SK-N-SH (cell line): ENCODE data around the gene LRP1-AS. TPM values are rescaled to one million over a fixed set of nuclear protein-coding genes. Genes with fewer than 3 reads are reported as not detected.

Source experiments
- CTCF ChIA-PET: fragments of 300-600, 350-600 bp; formaldehyde crosslinking; extraction: SDS; loops from one replicate; lab custom pipeline; 2021; lab: Yijun Ruan, JAX
- POLR2A ChIA-PET: fragments of 350-600 bp; sonication (Branson Sonifier 250); formaldehyde crosslinking; extraction: SDS; loops from one replicate; lab custom pipeline; 2020; ENCODE audit warnings: antibody characterized with exemption, inconsistent platforms; lab: Yijun Ruan, JAX
- DNase-seq: peaks from one replicate; pipeline ENCODE4 v3.0.0; 2012
- H2AFZ ChIP-seq: fragments of 200-600 bp; sonication (generic); 2 replicates; pipeline ENCODE4 v1.8.1; 2016; ENCODE audit warnings: antibody characterized with exemption, mild to moderate bottlenecking, low read depth
- H3F3A ChIP-seq: fragments of 200-600 bp; sonication (generic); replicated peaks from 2 replicates; pipeline ENCODE3; 2016; ENCODE audit warnings: antibody characterized with exemption, mild to moderate bottlenecking; ENCODE audit not compliant: insufficient read depth
- H3K27ac ChIP-seq, 2 experiments: fragments of 200-500 bp in 1 of 2; fragments of 200-600 bp in 1 of 2; sonication (Bioruptor generic) in 1 of 2; sonication (generic), shearing (Covaris generic) in 1 of 2; 2 replicates each; pipeline versions ENCODE4 v1.5.1 to v1.6.1; 2014 to 2016; ENCODE audit warnings: low read depth in 2 of 2, inconsistent platforms in 1 of 2, low read length in 1 of 2, mild to moderate bottlenecking in 1 of 2, mixed read lengths in 1 of 2
- H3K27me3 ChIP-seq: fragments of 200-600 bp; sonication (generic), shearing (Covaris generic); 2 replicates; pipeline ENCODE4 v1.6.1; 2016; ENCODE audit warnings: mixed run types; ENCODE audit not compliant: insufficient read depth
- H3K36me3 ChIP-seq, 2 experiments: fragments of 200-500 bp in 1 of 2; fragments of 200-600 bp in 1 of 2; sonication (Bioruptor generic) in 1 of 2; sonication (generic) in 1 of 2; replicated peaks in 1 of 2; 2 replicates each; pipeline versions ENCODE3 to v1.5.1; 2014 to 2016; ENCODE audit warnings: low read length in 1 of 2, mild to moderate bottlenecking in 1 of 2; ENCODE audit not compliant: insufficient read depth in 2 of 2, control insufficient read depth in 1 of 2
- H3K4me1 ChIP-seq, 2 experiments: fragments of 200-500 bp in 1 of 2; fragments of 200-600 bp in 1 of 2; sonication (Bioruptor generic) in 1 of 2; sonication (generic), shearing (Covaris generic) in 1 of 2; 2 replicates each; pipeline versions ENCODE4 v1.5.1 to v1.6.1; 2014 to 2016; ENCODE audit warnings: low read depth in 1 of 2, low read length in 1 of 2, mixed run types in 1 of 2; ENCODE audit not compliant: insufficient read depth in 2 of 2, control insufficient read depth in 1 of 2
- H3K4me2 ChIP-seq: fragments of 200-600 bp; sonication (generic), shearing (Covaris generic); 2 replicates; pipeline ENCODE4 v1.6.1; 2017; ENCODE audit warnings: mixed run types
- H3K4me3 ChIP-seq, 2 experiments: fragments of 200-500 bp in 1 of 2; fragments of 200-600 bp in 1 of 2; sonication (Bioruptor generic) in 1 of 2; sonication (generic), shearing (Covaris generic) in 1 of 2; 2 replicates each; pipeline versions ENCODE4 v1.5.1 to v1.8.1; 2014 to 2016; ENCODE audit warnings: low read depth in 2 of 2, inconsistent platforms in 1 of 2, low read length in 1 of 2, mild to moderate bottlenecking in 1 of 2, mixed read lengths in 1 of 2, moderate library complexity in 1 of 2
- H3K79me2 ChIP-seq: fragments of 200-600 bp; sonication (generic); 2 replicates; pipeline ENCODE4 v1.8.1; 2017; ENCODE audit warnings: mild to moderate bottlenecking; ENCODE audit not compliant: insufficient read depth
- H3K9ac ChIP-seq: fragments of 200-600 bp; sonication (generic); 2 replicates; pipeline ENCODE4 v1.6.1; 2017; ENCODE audit warnings: mixed run types
- H3K9me2 ChIP-seq: fragments of 200-600 bp; sonication (generic); 2 replicates; pipeline ENCODE4 v1.6.1; 2017; ENCODE audit warnings: mixed run types
- H3K9me3 ChIP-seq: fragments of 200-600 bp; sonication (generic); 2 replicates; pipeline ENCODE4 v1.6.1; 2017; ENCODE audit warnings: mixed run types, mild to moderate bottlenecking, moderate library complexity
- H4K20me1 ChIP-seq: fragments of 200-600 bp; sonication (generic); 2 replicates; pipeline ENCODE4 v1.6.1; 2017; ENCODE audit warnings: mild to moderate bottlenecking, mixed run types; ENCODE audit not compliant: insufficient read depth
- CTCF ChIP-seq: fragments of 200-600 bp; sonication (generic); IDR thresholded peaks from 2 replicates; pipeline ENCODE4 v1.6.1; 2017; ENCODE audit warnings: antibody characterized with exemption, mild to moderate bottlenecking, moderate library complexity
- FOSL2 ChIP-seq: IDR thresholded peaks from 2 replicates; pipeline ENCODE4 v1.4.0; 2012; ENCODE audit warnings: low read depth, mild to moderate bottlenecking, moderate library complexity, borderline replicate concordance
- IRF3 ChIP-seq: fragments of 150-350 bp; IDR thresholded peaks from 2 replicates; pipeline ENCODE4 v1.6.1; 2016; ENCODE audit warnings: mild to moderate bottlenecking, low read depth, low read length
- MAX ChIP-seq: IDR thresholded peaks from 2 replicates; pipeline ENCODE4 v1.4.0; 2012; ENCODE audit warnings: low read depth
- RXRA ChIP-seq: IDR thresholded peaks from 2 replicates; pipeline ENCODE4 v1.4.0; 2012; ENCODE audit warnings: low read depth, mild to moderate bottlenecking, borderline replicate concordance
- SMC3 ChIP-seq: IDR thresholded peaks from 2 replicates; pipeline ENCODE4 v1.6.1; 2012; ENCODE audit warnings: low read depth, low read length, improper control_type of control experiment
- USF2 ChIP-seq: fragments of 150-350 bp; IDR thresholded peaks from 2 replicates; pipeline ENCODE4 v1.6.1; 2017; ENCODE audit warnings: antibody characterized with exemption, low read length, low read depth, borderline replicate concordance
- YY1 ChIP-seq: IDR thresholded peaks from 2 replicates; pipeline ENCODE4 v1.4.0; 2012; ENCODE audit warnings: low read depth, mild to moderate bottlenecking
- ZBTB33 ChIP-seq: IDR thresholded peaks from 2 replicates; pipeline ENCODE4 v1.4.0; 2012; ENCODE audit warnings: low read depth, borderline replicate concordance
- WGBS: methylation state at CpG from one replicate; pipeline ENCODE4 v1.1.6; 2017; ENCODE audit warnings: low lambda C conversion rate; 5-methylcytosine and 5-hydroxymethylcytosine counted together
- polyA plus RNA-seq, 3 experiments: library from polyadenylated mRNA; depleted of rRNA; stranded (reverse); fragments of >200 nt; gene quantifications; 2 replicates each; pipeline ENCODE4 v1.2.3, GENCODE V29; 2012

The LRP1-AS gene
- polyA plus RNA-seq, 1 of the 3 experiments (the other 2 are of a cell fraction): not detected

- POLR2A ChIA-PET: interaction anchor here (1.6 kb wide), 1 partner anchor 31 kb away, joined by 4 read pairs; the partner anchor contains the start of gene LRP1
- CTCF ChIA-PET: interaction anchor here (1.1 to 33.3 kb wide), 6 partner anchors 21 to 46 kb away, joined by 3 to 616 read pairs (median 6); no protein-coding TSS in a partner anchor
- no peaks in the 10 kb centered on the region for H4K20me1 ChIP-seq
Measured at GRCh38 chr12:57158665-57159064, 11.2 kb upstream of the LRP1-AS start.

More at GRCh38 chr12:57158665-57159064, 11.2 kb upstream of the LRP1-AS start:
- no peak overlapping the region for H3K4me2 ChIP-seq
- H3F3A ChIP-seq: no peaks in the 10 kb centered on the region
- H3K9ac ChIP-seq: no peak overlapping the region
- peaks cover 43 to 79% of the 10 kb centered on the region in 2 experiments for H3K36me3 ChIP-seq
- 0 out of 2 replicates have a peak, but pooled peaks cover under 1% of the 10 kb centered on the region for H3K79me2 ChIP-seq
- DNase-seq: peak; percentile 39
- H3K27me3 ChIP-seq: no peaks in the 10 kb centered on the region
- 90% methylated on average over 4 of the region's 4 CpGs for WGBS
- H3K9me3 ChIP-seq: no peaks in the 10 kb centered on the region
- no peak overlapping the region for H2AFZ ChIP-seq
- peak overlapping the region in 1 of 2 experiments; percentile 62; a peak in 2 of 4 replicates for H3K27ac ChIP-seq
- no peaks in the 10 kb centered on the region for H3K9me2 ChIP-seq
- H3K4me1 ChIP-seq: peaks cover 0 to 33% of the 10 kb centered on the region in 2 experiments; a peak in 2 of 4 replicates
- H3K4me3 ChIP-seq: no peak overlapping the region
- TF ChIP-seq MAX (no peak), IRF3 (no peak), ZBTB33 (no peak), RXRA (no peak), CTCF (no peak), FOSL2 (no peak), USF2 (no peak), YY1 (no peak), SMC3 (no peak)
